ENCODE measurements around the gene EIF3K.
A peak's percentile ranks its signal among the peaks of the same experiment; 100 is the strongest.
"Not testable (repeated sequence)": the region's sequence is repeated elsewhere in the genome, so short reads cannot be mapped to it uniquely, and the experiment has no call there.

The EIF3K gene

GRCh38 chr19:38618590-38619360, at the start of gene EIF3K:
Gene EIF3K, plus strand, starts transcription at chr19:38619188. Its CDS starts 81 bp downstream, at chr19:38619269.
- DNase-seq: peak; percentile 98

DNA sequence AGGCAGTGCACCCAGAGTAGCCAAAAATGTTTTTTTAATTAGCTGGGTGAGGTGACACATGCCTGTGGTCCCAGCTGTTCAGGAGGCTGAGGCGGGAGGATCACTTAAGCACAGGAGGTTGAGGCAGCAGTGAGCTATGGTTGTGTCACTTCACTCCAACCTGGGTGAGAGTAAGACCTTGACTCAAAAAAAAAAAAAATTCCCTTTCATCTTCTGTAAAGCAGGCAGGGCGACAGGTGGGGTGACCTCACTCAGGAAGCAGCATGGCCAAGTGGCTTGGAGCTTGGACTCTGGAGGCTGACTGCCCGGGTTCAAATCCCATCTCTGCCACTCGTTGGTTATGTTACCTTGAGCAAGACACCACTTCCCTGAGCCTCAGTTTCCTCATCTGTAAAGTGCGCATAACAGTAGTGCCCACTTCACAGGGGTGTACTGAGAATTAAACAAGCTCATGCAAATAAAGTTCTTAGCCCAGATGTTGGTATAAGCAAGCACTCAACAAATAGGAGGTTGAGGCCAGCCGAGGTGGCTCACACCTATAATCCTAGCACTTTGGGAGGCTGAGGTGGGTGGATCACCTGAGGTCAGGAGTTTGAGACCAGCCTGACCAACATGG, 49.5 kb upstream of the EIF3K start:
- no peak for DNase-seq

DNA sequence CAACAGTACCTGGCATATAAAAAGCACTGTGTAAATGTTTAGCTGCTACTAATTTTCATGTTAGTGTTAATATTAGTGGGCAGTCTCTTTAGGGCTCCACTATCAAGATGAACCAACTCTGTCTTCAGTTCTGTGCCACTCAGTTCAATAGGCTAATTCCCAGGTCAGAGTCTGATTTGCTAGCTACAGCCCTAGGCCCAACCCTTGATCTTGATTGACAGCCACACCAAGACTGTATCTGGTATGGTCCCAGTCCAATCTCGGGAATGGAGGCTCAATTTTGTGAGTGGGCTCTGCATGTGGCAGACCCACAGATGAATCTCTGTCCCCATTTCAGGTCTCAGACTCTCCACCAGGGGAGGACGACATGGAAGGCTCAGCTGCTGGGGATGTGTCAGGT, 47.3 kb upstream of the EIF3K start:
- no peak for DNase-seq

GRCh38 chr19:38577826-38578225, 41.2 kb upstream of the EIF3K start:
- DNase-seq: no peak

DNA sequence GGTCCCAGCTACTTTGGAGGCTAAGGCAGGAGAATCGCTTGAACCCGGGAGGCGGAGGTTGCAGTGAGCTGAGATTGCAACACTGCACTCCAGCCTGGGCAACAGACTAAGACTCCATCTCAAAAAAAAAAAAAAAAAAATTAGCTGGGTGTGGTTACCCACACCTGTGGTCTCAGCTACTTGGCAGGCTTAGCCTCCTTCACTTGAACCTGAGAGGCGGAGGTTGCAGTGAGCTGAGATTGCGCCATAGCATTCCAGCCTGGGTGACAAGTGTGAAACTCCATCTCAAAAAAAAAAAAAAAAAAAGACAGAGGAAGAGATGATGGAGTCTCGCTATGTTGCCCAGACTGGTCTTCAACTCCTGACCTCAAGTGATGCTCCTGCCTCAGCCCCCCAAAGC, 39.7 kb upstream of the EIF3K start:
- DNase-seq: not testable (repeated sequence)

DNA sequence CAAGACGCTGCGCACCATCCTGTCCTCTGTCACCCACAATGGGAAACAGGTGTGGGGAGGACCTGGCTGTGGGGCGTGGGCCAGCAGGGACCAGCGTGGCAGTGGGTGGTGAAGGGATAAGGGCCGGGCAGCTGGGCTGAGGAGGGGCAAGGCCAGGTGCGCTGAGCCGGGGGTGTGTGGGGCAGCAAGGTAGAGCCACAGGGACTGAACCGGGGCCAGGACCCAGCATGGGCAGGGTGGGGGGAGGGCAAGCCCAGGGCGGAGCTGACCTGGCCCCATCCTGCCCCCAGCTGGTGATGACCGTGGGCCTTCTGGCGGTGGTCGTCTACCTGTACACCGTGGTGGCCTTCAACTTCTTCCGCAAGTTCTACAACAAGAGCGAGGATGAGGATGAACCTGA, 38.9 kb upstream of the EIF3K start:
- DNase-seq: no peak

DNA sequence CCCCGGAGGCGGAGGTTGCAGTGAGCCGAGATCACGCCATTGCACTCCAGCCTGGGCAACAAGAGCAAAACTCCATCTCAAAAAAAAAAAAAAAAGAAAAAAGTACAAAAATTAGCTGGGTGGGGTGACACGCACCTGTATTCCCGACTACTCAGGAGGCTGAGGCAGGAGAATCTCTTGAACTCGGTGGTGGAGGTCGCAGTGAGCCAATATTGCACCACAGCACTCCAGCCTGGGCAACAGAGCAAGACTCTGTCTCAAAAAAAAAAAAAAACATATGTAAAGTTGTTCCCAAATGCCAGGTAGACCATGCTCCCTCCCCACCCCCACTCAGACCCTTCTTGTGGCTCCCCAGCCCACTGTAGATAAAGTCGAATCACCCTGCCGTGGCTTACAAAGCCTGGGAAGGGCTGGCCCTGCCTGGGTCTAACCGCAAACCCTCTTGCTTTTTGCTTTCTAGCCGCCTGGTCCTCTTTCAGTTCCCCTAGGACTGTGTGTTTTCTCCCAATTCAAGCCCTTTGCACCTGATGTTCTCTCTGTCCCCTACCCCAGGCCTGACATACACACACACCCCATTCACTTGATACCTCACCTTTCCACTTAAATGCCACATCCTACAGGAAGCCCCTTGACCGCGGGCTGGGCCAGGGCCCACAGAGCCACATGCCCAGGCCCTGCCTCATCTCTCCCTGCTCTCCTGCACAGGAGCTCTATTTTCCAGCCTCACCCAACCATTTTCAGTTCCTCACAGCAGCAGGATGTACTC, 35.6 kb upstream of the EIF3K start:
- no peak for DNase-seq

DNA sequence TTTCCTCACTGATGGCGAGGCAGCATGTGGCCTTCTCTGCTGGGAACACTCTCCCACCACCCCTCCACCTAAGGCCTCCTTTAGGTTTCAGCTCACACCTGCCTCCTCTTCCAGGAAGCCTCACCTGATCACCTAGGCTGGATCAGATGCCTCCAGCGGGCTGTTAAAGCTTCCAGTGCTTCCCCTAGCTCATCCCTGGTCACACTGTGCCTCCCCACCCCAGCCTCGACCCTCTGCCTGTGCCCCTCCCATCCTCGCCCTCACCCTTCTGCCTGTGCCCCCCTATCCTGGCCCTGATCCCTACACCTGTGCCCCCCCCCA, 35.0 kb upstream of the EIF3K start:
- no peak for DNase-seq

GRCh38 chr19:38587562-38587961, 31.4 kb upstream of the EIF3K start:
- no peak for DNase-seq

GRCh38 chr19:38588041-38588440, 30.9 kb upstream of the EIF3K start:
- DNase-seq: no peak

- no peak for DNase-seq
These were observed 26.0 kb upstream of the EIF3K start for GRCh38 chr19:38592940-38593339.

GRCh38 chr19:38596057-38596981, 22.7 kb upstream of the EIF3K start:
- no peak for DNase-seq

- no peak for DNase-seq
These were observed 21.9 kb upstream of the EIF3K start for GRCh38 chr19:38597075-38597474.

DNA sequence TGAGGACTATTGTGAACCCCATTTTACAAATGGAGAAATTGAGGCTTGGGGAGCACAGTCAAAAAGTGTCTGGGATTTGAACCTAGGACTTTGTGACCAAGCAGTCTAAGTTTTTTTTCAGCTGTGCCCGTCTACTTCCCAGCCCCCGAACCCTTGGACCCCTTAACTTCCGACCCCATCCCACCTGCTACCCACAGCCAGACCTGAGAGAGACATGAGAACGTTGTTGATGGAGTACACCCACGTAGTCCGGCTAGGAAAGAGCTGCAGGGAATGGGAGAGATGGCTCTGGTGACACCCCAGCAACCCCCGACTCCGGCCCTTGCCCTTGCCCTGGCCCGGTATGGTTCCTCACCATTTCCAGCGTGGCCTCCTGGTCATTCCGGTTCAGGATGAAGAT, 19.3 kb upstream of the EIF3K start:
- no peak for DNase-seq

DNA sequence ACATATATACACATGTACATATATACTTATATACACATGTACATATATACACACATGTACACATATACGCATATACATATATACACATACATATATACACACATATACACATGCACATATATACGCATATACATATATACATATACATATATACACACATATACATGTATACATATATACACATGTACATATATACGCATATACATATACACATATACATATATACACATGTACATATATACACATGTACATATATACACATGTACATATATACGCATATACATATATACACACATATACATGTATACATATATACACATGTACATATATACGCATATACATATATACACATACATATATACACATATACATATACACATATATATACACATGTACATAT, 16.1 kb upstream of the EIF3K start:
- DNase-seq: not testable (repeated sequence)

DNA sequence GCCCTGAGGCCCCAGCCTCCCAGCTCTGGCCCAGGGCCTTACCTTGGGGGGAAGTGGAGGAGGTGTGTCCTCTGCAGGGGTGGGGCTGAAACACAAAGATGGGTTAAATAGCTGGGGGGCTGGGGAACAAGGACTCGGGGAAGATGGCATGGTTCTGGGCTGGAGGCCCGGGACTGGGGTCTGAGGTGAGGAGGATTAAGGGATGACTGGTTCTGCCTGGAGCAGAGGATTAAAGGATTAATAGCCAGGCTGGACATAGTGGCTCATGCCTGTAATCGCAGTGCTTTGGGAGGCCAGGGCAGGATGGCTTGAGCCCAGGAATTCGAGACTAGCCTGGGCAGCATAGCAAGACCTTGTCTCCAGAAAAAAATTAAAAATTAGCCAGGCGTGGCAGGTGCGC, 12.9 kb upstream of the EIF3K start:
- DNase-seq: no peak

GRCh38 chr19:38614289-38614688, 4.7 kb upstream of the EIF3K start:
- no peak for DNase-seq

- no peak for DNase-seq
These were observed 3.9 kb upstream of the EIF3K start for GRCh38 chr19:38615007-38615581.

GRCh38 chr19:38616265-38616664, 2.7 kb upstream of the EIF3K start:
- no peak for DNase-seq

GRCh38 chr19:38617283-38617763, 1.7 kb upstream of the EIF3K start:
- DNase-seq: no peak

- peak; percentile 49 to 58 for DNase-seq
These were observed 1.0 kb upstream of the EIF3K start, which contains the start of gene MAP4K1 for GRCh38 chr19:38617764-38618589. Gene MAP4K1, minus strand, starts transcription at chr19:38617953. Its CDS starts 58 bp downstream, at chr19:38617895.
